HG03045 (cell line): ENCODE measurements around the gene ING3.
"Not testable (repeated sequence)": the region's sequence is repeated elsewhere in the genome, so short reads cannot be mapped to it uniquely, and the experiment has no call there.

Source experiments
- ATAC-seq: cut with Tn5 transposase; IDR thresholded peaks from one replicate; pipeline ENCODE4 v1.9.1; 2021; ENCODE audit warnings: mild to moderate bottlenecking, moderate library complexity; ENCODE audit not compliant: unreplicated experiment

Gene ING3

DNA sequence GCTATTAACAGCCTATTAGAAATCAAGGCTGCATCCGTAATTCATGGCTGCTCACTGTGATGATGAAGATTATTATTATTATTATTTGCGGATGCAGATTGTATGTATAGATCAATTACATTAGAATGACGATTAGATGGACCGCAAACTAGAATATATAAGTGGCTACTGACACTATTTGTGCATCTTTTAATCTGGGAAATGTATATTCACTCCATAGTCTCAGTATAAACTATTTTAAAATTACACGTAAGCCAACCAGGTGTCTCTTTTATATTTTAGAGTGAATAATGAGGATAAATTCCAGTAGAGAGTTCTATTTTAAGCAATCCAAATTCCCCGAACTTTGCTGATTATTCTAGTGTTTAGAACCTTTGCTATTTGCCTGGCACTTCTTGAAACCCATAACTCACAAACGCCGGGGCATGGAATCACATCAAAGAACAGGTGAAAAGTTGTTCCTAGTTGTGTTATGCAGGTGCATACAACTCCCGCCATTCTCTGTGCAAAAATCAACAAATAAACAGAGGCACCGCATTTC is 509 bp upstream of the ING3 start:
- ATAC-seq, result no peak

DNA sequence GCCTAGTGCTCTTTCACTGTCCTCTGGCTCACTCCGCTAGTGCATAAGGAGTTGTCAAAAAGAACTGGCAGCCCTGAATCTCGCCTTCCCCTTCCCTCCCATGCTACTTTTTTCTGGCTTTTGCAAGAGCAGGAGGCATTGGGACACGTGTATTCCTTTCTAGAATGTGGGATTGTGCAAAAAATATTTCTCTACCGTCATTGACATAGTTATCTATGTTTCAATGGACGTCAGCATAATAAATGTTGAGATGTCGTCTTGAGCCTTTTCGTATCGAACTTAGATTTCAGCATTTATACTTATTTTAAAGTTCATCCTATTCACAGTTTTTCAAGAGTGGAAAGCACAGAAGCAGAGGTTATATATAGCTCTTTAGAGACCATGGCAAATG is 727 bp downstream of the ING3 start:
- ATAC-seq, result no peak

DNA sequence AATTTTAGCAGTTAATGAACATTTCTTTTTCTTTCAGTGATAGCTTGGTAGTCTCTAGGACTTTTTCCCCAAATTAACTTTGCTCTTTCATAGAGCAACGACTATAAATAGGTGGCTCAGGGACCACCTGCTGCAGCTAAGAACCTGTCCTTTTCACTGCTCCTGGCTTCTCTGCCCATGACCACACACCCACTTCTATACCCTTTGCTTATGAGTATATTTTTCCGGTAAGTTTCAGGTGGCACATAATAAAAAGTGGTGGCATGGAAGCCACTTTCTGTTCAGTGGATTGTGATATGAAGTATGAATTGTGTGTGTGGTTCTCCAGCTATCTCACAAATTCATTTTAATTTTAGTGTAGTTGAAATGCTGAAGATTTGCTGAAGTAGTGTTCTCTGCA is 1.2 kb downstream of the ING3 start:
- no peak for ATAC-seq

DNA sequence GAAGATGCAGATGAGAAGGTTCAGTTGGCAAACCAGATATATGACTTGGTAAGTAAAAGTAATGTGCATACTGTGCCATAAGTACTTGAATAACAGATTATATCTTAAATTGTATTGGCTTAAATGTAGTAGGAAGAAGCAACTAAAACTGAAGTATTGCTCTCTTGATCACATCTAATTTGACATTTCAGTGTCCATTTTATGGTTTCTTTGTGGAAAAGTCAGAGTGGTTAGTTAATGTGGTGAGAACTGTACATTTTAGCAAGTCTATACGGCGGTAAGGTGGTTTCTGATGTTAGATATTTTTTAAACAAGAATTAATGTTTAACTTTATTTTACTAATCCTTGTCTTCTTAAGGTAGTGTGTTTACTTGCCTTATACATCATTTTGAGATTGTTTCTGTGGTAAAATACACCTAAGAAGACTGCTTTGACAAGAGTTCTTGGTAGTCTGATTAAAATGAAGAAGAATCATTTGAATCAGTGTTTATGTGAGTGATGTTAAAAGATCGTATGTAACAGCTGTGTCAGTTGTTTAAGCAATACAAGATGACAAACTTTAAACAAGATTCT is 5.1 kb downstream of the ING3 start:
- no peak for ATAC-seq

DNA sequence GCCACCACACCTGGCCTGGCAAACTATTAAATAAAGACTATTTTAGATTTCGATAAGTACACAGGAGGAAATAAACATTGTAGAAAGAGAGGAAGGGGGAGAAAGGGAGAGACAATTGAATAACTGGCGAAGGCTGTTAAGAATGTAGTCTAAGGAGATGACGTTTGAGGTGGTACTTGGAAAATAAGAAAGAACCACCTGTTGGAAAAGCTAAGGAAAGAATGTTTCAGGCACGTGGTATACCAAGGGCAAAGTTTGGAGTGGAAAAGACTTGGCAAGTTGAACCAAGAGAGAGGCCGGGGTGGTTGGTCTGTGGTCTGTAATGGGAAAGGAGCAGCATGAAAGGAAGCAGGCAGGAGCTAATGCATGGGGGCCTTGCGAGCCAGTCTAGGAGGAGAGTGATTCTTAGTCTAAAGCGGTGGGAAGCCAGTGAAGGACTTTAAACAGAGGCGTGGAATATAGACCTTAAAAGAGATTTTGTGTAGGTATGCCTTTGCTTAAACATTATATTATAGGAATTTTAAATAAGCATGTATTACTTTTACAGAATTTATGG is 9.4 kb downstream of the ING3 start:
- no peak for ATAC-seq

DNA sequence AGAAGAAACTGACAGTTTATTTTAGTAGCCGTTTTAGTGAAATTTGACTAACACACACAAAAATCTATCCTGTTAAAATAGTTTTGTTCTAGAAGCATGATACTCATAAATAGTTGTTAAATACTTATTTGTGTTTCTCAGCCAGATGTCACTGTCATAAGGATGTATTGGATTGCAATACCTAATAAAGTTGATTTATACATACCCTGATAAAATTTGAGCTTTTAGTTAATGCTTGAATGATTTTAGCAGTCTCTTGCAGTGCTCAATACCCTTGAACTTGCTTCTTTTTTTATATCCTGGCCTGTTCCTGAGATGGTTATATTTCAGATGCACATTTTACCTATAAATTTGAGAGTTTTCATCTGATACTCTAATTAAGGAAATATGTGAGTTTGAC is 10.1 kb downstream of the ING3 start:
- ATAC-seq, result no peak

DNA sequence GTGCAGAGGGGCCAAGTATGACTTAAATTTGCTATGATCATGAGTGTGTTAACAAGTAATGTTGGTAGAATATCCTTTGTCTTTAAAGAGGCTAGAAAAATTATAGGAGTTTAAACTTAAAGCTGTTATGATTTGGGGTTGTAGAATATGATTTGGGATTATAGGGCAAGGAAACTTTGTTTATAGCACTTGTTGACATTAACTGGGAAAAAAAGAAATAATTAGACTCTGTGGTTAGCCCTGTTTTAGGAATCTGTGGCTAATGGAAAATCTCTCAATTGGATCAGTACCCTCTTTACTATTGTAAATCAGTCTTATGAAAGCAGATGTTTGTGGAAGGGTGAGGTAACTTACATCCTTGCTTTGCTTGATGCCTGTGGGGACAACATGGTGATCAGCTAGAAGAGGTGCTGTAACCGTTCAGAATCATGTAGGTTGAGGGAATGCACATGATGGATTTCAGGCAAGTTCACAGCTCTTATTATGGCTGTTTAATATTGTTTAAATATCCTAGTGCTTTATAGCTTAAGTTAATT is 11.1 kb downstream of the ING3 start:
- ATAC-seq, result no peak

DNA sequence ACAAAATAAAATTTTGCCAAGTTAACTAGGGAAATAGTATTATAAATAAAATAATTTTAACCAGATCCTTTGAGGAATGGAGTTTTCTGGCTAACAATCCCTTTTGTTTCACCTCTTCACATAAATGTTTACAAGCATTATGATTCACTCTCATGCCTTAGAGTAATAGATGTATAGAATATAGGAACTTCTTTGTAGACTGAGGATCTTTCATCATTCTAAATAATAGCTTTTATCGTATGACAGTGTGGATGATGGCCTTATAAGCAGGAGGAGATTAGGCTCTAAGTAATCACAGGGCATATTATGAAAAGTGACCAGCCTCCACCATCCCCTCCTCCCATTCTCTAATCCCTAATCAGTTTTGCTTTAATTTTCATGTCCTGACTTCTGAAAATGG is 13.5 kb downstream of the ING3 start:
- ATAC-seq, result no peak

DNA sequence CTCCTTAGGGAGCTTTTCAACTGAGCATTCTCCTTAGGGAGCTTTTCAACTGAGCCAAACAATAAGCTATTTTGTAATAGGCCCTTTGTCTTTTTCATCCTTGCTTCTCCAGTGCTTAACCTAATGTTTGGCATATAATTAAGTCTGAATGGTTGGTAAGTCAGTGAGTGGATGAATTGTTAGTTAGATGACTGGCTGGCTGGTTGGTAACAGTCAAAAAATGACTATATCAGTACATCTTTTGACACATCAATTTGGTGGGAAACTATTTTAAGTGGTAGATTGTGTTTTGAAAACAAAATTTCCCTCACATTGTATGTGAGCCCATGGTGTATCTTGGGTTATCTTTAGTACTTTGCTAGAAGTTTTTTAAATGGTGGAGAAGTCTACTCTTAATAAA is 16.4 kb downstream of the ING3 start:
- ATAC-seq, result no peak

DNA sequence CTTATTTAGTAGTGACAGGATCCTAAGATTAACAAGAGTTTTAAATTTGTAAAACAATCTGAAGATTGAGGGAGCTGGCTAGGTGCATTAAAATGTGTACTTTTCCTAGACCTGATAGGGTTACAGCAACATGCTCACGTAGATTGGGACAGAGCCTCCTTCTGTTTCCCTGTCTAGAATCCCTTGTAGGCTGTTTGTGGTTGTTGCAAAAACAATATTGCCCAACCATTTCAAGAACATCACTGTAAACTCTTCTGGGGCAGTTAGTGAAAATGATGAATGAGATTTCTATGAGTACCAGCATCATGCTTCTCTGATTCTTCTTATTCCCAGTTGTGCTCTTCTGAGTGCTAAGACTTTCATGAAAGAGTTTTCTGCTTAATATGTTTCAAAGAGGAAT is 23.3 kb downstream of the ING3 start:
- ATAC-seq, result no peak

DNA sequence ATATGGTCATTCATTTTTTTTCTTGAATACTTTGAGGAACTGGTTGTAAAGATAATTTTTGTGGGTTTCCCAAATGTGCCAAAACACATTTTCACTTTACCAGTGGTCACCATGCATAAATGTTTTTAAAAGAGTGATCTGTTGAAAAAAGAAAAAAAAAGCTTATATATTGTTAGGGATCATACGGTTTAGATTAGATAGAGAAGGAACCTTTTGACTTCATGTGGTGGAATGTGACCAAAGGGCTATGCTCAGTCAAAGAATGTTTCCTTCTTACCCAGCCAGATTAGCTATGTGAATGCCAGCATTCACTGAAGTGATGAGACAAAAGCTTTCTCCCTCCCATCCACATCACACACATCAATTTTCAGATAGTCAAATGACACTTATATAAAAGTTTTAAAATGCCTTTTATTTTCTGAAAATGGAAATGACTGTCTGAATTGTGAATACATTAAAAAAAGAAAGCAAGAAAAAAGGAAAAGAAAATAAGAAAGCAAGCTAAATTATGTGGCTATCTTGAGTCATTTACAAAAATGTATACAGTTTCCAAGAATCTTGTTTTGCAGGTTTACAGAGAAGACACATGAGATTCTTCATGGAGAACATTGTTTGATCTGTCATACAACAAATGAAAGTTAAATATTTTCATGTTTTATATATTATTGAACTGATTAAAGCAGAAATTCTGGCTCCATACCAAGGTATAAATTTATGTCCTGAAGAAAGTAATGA is 29.4 kb downstream of the ING3 start:
- no peak for ATAC-seq

DNA sequence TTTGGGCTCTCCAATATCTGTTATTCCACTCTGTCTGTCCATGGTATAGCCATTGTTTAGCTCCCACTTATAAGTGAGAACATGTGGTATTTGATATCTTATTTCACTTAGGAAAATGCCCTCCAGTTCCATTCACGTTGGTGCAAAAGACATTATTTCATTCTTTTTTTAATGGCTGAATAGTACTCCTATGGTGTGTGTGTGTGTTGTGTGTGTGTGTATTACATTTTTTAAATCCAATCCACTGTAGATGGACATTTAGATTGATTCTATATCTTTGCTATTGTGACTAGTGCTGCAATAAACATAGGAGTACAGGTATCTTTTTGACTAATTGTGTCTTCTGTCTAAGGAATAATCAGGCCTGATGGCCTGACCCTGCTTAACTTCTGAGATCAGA is 30.5 kb downstream of the ING3 start:
- ATAC-seq, result no peak

DNA sequence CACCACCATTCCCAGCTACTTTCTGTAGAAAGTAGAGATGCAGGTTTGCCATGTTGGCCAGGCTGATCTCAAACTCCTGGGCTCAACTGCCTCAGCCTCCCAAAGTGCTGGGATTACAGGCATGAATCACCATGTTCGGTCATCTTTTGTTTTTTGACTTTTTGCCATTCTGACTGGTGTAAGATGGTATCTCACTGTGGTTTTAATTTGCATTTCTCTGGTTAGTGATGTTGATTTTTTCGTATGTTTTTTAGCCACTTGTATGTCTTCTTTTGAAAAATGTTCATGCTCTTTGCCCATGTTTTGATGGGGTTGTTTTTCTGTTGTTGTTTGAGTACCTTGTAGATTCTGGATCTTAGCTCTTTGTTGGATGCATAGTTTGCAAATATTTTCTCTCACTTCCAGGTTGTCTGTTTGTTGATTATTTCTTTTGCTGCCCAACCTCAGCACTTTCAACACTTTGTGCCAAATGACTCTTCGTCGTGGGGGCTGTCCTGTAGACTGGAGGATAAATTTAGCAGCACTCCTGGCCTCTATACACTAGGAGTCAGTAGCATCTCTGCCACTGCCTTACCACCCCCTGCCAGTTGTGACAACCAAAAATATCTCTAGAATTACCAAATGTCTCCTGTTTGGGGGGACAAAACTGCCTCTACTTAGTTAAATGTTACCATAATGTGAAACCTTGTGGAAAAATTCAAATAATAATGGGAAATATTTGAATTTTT is 31.5 kb downstream of the ING3 start:
- no peak for ATAC-seq

DNA sequence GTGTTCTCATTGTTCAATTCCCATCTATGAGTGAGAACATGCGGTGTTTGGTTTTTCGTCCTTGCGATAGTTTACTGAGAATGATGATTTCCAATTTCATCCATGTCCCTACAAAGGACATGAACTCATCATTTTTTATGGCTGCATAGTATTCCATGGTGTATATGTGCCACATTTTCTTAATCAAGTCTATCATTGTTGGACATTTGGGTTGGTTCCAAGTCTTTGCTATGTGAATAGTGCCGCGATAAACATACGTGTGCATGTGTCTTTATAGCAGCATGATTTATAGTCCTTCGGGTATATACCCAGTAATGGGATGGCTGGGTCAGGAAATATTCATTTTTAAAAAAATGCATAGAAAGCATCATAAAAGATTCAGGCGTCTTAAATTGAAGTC is 33.0 kb downstream of the ING3 start:
- not testable (repeated sequence) for ATAC-seq

DNA sequence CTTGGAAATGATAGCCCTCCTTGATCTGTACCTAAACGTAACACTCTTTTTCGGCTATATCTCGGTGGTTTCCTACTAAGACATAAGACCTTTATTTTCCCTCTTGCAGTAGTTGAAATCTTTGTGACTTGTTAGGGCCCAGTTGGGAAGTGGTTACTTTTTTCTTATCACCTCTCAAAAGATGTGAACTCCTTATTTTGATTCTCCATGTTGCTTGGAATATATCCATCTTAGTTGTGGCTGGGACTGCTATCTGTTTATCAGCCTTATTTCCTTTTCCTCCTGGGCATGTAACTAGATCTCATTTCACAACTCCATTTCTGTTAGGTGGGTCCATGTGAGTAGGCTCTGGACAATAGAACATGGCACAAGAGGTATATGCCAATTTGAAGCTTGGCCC is 33.8 kb downstream of the ING3 start:
- no peak for ATAC-seq

DNA sequence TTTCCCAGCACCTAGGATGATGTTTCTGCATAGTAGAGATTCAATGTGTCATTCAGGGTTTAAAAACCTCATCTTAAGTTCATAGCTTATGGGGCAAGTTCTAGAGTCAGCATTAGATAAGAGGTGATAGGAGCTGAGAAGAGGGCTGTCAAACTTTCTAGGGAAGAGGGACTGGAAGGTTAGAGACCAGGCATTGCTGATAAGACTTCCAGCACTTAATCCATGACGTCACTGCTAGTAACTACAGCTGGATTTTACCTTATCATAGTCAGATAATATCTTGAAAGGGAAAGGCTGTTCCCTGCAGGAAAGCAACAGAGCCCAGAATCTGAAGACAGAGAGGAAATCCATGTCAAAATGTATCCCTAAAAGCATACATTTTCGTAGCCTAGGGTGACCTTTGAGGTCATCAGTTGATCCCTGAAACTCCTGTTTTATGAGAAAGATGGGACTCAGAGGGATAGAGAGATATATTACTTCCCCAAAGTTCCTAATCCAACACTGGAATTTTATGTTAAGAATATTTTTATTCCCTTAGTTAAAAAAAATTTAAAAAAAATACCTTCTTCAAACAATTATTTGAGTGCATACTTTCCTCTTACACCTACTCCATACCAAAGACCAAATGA is 34.7 kb downstream of the ING3 start:
- ATAC-seq, result no peak

DNA sequence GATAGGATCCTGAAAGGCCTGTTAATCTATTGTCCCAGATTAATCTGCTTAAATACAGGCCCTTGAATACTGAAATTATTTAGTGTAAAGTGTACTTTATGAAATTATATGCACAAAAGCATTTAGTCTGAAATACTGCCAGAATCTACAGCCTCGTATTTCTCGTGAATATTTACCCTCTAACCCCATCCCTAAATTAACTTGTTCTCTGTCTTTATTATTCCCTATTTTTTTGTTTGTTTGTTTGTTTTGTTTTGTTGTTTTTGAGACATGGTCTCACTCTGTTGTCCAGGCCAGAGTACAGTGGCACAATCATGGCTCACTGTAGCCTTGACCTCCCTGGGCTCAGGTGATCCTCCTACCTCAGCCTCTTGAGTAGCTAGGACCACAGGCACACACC is 35.3 kb downstream of the ING3 start:
- ATAC-seq, result no peak

DNA sequence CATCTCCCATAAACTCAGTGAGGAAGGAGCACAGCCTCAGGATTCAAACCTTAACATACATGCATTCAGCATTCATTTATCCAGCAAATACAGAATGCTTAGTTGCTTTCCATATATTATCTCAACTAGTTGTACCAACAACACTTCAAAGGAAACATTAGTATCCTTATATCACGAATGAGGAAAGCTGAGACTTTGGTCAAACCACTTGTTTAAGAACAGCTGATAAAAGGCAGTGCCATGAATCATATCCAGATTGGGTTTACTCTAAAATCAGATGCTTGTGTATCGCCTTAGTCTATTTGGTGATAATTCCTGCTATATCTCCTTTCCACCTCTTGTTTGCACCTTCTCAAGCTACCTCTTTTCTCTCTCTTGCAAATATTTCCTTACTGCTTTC is 36.1 kb downstream of the ING3 start:
- no peak for ATAC-seq

DNA sequence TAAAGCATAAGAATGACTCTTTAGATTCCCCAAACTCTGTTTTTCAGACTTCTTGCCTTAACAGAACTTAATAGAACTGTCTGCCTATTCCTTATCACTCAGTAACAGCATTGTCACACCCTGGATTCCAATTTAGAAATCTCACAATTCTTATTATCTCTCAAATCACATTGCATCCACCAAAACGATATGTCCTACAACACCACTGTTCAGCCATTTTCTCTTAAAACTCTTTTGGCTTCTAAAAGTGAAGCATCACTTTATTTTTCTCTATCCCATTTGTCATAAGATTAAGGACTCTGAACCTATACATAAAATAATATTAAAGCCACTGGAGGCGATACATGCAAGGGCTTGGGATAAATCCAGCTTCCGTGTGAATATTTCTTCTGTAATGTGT is 36.7 kb downstream of the ING3 start:
- ATAC-seq, result no peak

DNA sequence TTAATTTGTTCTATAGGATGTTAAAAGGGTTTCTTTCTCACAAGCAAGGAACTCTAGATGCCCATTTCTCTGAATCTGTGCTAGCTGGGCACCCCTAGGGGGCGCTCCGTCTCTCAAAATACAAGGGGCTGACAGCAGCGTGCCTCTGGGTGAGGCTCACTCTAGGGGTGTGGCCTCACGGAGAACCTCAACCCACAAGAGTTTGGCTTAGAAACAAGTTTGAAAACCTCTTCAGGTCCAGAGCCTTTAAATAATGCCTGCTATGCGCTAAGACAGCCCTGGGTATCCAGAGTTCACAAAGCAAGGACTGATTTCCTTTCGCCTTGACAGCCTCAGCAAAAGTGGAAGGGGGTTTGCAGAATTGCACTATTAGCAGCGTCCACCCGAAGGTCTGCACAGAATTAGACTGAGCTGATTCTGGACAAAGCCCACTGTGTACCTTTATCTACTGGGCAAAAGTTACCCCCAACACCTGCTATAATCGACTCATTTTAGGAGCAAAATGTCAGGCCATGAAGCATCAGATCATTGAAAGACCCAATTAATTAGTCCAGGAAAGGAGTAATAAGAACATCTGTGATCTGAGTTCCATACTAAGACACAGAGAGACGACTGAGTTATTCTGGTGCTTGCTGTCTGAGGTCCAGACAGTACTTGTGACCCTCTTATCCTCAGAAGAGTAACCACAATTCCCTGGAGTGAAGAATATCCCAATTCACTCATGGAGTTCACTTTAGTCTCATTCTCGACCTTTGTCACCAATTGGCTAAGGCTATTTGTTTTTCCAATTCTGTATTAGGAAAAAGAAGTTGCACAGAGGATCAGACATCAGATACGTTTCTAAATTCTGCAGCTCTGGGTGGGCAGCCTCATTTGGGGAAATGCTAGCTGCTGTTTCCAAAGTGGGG is 37.4 kb downstream of the ING3 start:
- peak; percentile 91 for ATAC-seq
